Upper lobe of left lung (tissue), 6 donors: ENCODE measurements around the gene OPCML. TPM values are rescaled to one million over a fixed set of nuclear protein-coding genes. Genes with fewer than 3 reads are reported as not detected.
A peak's percentile ranks its signal among the peaks of the same experiment; 100 is the strongest.

Source experiments
- ATAC-seq, 2 donors: fragments of 200-7000 bp; cut with Tn5 transposase; one replicate each; pipeline ENCODE4 v1.9.1; 2022; ENCODE audit warnings: mild to moderate bottlenecking in 2 of 2, moderate library complexity in 2 of 2; ENCODE audit not compliant: low FRiP score in 2 of 2
- DNase-seq, 2 donors: peaks; one replicate each; pipeline ENCODE4 v3.0.0-alpha.2; 2019 to 2020
- H3K27ac ChIP-seq, 4 donors: fragments of 200-600 bp; sonication (generic); one replicate each; pipeline ENCODE4 v1.5.1; 2016 to 2019
- H3K27me3 ChIP-seq, 4 donors: fragments of 200-600 bp; sonication (generic); one replicate each; pipeline ENCODE4 v1.5.1; 2017 to 2019
- H3K36me3 ChIP-seq, 4 donors: fragments of 200-600 bp; sonication (generic); one replicate each; pipeline ENCODE4 v1.5.1; 2016 to 2019
- H3K4me1 ChIP-seq, 4 donors: fragments of 200-600 bp; sonication (generic); one replicate each; pipeline ENCODE4 v1.5.1; 2018 to 2019
- H3K4me3 ChIP-seq, 4 donors: fragments of 200-600 bp; sonication (generic); one replicate each; pipeline ENCODE4 v1.5.1; 2017 to 2019; ENCODE audit warnings: mild to moderate bottlenecking in 2 of 4, moderate library complexity in 1 of 4
- H3K9me3 ChIP-seq, 4 donors: fragments of 200-600 bp; sonication (generic); one replicate each; pipeline ENCODE4 v1.5.1; 2018 to 2019
- EP300 ChIP-seq, 4 donors: sonication (generic); formaldehyde crosslinking; IDR thresholded peaks; one replicate each; pipeline ENCODE4 v1.5.1; 2017; ENCODE audit warnings: antibody characterized with exemption in 4 of 4, control low read depth in 2 of 4
- POLR2A ChIP-seq, 4 donors: fragments of 450-650 bp; IDR thresholded peaks; one replicate each; pipeline ENCODE4 v1.5.1; 2016 to 2017; ENCODE audit warnings: antibody characterized with exemption in 4 of 4, mild to moderate bottlenecking in 2 of 4
- POLR2AphosphoS5 ChIP-seq, 2 donors: sonication (generic); formaldehyde crosslinking; IDR thresholded peaks; one replicate each; pipeline ENCODE4 v1.5.1; 2017; ENCODE audit warnings: antibody characterized with exemption in 2 of 2
- WGBS, 2 donors: methylation state at CpG; one replicate each; pipeline ENCODE4 v1.1.5; 2017 to 2018; 5-methylcytosine and 5-hydroxymethylcytosine counted together
- total RNA-seq, 6 donors: library from RNA; depleted of rRNA in 4 of 6; stranded (reverse); fragments of >200 nt in 4 of 6; gene quantifications; one replicate each; pipeline versions ENCODE4 v1.1.0 to v1.2.1, GENCODE V29; 2016 to 2021
- TF ChIP-seq, protein P1 (sequence below), 6 experiments: fragments of 450-650 bp in 4 of 6; fragments of 200-600 bp in 2 of 6; sonication (generic) in 2 of 6; IDR thresholded peaks; one replicate each; pipeline ENCODE4 v1.5.1; 2016 to 2019; ENCODE audit warnings: antibody characterized with exemption in 6 of 6
- donor health status: DM: no; HTN: no; CAD: no; lungs with moderate emphysema.
- donor health status: DM: no; HTN: yes; CAD: no; lungs with severe emphysema.

The OPCML gene
- total RNA-seq, 6 donors from 2014 or later: 0.10 TPM; not detected in 5

GRCh38 chr11:132846075-132846474 is 686.2 kb downstream of the OPCML start:
- no peak for ATAC-seq
- no peaks in the 10 kb centered on the region for H3K4me1 ChIP-seq

DNA sequence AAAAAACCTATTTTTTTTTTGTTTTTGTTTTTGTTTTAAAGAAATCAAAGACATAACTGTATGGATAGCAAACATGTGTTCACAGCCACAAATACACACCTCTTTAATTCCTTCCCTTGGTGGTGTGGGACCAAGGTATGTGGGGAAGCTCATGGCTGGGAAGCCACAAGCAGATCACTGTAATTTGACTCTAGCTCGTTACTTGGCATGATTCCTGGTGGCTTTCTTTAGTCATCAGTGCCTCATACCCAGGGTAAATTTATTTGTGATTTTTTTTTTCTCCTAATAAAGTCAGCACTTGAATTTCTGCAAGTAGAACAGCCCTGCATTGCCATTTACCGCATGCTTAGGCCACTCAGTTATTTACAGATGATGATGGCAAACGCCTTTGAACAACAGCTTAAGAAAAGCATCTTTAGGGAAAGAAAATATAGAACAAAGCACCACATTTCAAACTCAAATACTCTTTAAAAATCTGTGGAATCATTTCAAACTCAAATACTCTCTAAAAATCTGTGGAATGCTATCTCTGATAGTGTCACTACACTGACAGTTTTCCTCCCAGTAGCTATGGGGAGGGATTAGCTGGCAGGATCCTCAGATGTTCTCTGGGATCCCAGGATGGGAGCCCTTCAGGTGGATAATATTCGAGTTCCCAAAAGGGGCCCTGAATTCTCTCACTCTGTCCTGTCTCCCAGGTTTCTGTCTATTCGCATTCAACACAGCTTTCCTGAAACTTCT is 687.2 kb downstream of the OPCML start:
- Histone ChIP-seq H3K36me3 (no peaks in the 10 kb centered on the region), H3K27ac (no peak overlapping the region), H3K4me3 (no peak overlapping the region), H3K4me1 (no peaks in the 10 kb centered on the region), H3K9me3 (no peaks in the 10 kb centered on the region), H3K27me3 (no peaks in the 10 kb centered on the region)
- no peak for ATAC-seq
- TF ChIP-seq, protein P1, sequence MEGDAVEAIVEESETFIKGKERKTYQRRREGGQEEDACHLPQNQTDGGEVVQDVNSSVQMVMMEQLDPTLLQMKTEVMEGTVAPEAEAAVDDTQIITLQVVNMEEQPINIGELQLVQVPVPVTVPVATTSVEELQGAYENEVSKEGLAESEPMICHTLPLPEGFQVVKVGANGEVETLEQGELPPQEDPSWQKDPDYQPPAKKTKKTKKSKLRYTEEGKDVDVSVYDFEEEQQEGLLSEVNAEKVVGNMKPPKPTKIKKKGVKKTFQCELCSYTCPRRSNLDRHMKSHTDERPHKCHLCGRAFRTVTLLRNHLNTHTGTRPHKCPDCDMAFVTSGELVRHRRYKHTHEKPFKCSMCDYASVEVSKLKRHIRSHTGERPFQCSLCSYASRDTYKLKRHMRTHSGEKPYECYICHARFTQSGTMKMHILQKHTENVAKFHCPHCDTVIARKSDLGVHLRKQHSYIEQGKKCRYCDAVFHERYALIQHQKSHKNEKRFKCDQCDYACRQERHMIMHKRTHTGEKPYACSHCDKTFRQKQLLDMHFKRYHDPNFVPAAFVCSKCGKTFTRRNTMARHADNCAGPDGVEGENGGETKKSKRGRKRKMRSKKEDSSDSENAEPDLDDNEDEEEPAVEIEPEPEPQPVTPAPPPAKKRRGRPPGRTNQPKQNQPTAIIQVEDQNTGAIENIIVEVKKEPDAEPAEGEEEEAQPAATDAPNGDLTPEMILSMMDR (IDR thresholded peaks at IDR 0.05): no peak
- no peak for TF ChIP-seq POLR2AphosphoS5 (IDR thresholded peaks at IDR 0.05)
- TF ChIP-seq POLR2A (IDR thresholded peaks at IDR 0.05): no peak
- TF ChIP-seq EP300 (IDR thresholded peaks at IDR 0.05): no peak
- WGBS, 2 donors: 64 to 71% methylated on average over 5 of the region's 5 CpGs
- no peak for DNase-seq

More at GRCh38 chr11:132846075-132846474, 686.2 kb downstream of the OPCML start:
- H3K27me3 ChIP-seq: no peaks in the 10 kb centered on the region
- H3K4me3 ChIP-seq: no peak overlapping the region
- TF ChIP-seq, protein P1 (IDR thresholded peaks at IDR 0.05): no peak
- TF ChIP-seq EP300 (IDR thresholded peaks at IDR 0.05) (no peak), POLR2A (IDR thresholded peaks at IDR 0.05) (no peak), POLR2AphosphoS5 (IDR thresholded peaks at IDR 0.05) (no peak)
- H3K27ac ChIP-seq: no peak overlapping the region
- H3K36me3 ChIP-seq: no peaks in the 10 kb centered on the region
- WGBS, 2 donors: 80 to 83% methylated on average over 4 of the region's 4 CpGs
- DNase-seq: no peak
- H3K9me3 ChIP-seq: no peaks in the 10 kb centered on the region

DNA sequence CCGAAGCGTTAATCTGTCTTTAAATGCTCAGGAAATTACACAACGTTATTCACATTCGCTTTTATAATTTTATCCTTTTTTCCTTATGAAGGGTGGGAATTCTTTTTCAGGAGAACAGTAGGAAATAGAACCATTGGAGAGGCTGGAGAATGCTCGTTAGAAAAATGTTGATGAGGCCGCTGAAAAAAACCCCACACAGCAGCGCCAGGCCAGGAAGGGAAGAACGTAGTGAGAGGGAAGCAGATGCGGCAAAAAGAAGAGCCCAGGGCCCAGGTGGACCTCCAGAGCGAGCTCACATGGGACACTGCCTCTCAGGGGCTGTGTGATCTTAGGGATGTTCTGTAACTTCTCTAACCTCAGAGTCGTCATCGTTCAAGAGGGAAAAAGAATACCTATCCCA is 691.6 kb downstream of the OPCML start:
- DNase-seq (no peak), ATAC-seq (no peak)
- WGBS, 2 donors: 89 to 90% methylated on average over 12 of the region's 12 CpGs
- Histone ChIP-seq H3K9me3 (no peaks in the 10 kb centered on the region), H3K4me1 (no peaks in the 10 kb centered on the region), H3K36me3 (no peaks in the 10 kb centered on the region), H3K4me3 (no peak overlapping the region), H3K27me3 (no peaks in the 10 kb centered on the region), H3K27ac (no peak overlapping the region)
- TF ChIP-seq, protein P1 (IDR thresholded peaks at IDR 0.05): no peak
- no peak for TF ChIP-seq POLR2AphosphoS5 (IDR thresholded peaks at IDR 0.05)
- TF ChIP-seq POLR2A (IDR thresholded peaks at IDR 0.05): no peak
- TF ChIP-seq EP300 (IDR thresholded peaks at IDR 0.05): no peak

DNA sequence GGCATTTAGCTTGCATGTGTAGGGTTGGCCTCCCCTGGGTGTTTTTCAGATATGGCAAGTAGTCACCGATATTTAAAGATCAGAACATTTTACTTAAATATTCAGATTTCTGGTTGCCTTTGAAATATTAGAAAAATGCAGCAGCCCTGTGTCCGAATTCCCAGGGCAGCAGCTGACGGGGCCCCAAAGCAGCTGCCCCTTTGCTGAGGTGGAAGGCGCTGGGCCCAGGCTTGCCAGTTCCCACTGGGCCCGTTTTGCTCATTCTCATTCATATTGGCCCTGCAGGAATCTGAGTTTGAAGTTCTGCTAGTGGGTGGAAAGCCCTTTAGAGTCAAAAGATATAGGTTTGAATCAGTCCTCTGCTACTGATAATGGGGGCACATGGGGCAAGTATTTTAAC is 692.1 kb downstream of the OPCML start:
- no peak for TF ChIP-seq EP300 (IDR thresholded peaks at IDR 0.05)
- TF ChIP-seq POLR2AphosphoS5 (IDR thresholded peaks at IDR 0.05): no peak
- no peak for TF ChIP-seq POLR2A (IDR thresholded peaks at IDR 0.05)
- TF ChIP-seq, protein P1 (IDR thresholded peaks at IDR 0.05): no peak
- ATAC-seq (no peak), DNase-seq (peak in 1 of 2 donors; percentile 22)
- Histone ChIP-seq H3K9me3 (no peaks in the 10 kb centered on the region), H3K4me3 (no peak overlapping the region), H3K27me3 (no peaks in the 10 kb centered on the region), H3K4me1 (no peaks in the 10 kb centered on the region), H3K36me3 (no peaks in the 10 kb centered on the region), H3K27ac (no peak overlapping the region)
- 74 to 79% methylated on average over 4 to 5 of the region's 5 CpGs for WGBS, 2 donors
